Neuron (in vitro differentiated cells): ENCODE measurements around the gene MPZ.

ENCODE experiments used
- H2AFZ ChIP-seq: one replicate; pipeline ENCODE4 v1.6.1; 2013; ENCODE audit warnings: low read depth, mild to moderate bottlenecking, inconsistent platforms, low read length, moderate library complexity
- H3K27me3 ChIP-seq: one replicate; pipeline ENCODE4 v1.6.1; 2013; ENCODE audit warnings: low read length; ENCODE audit not compliant: insufficient read depth
- H3K36me3 ChIP-seq: one replicate; pipeline ENCODE4 v1.6.1; 2013; ENCODE audit warnings: low read length; ENCODE audit not compliant: insufficient read depth
- H3K4me1 ChIP-seq: one replicate; pipeline ENCODE4 v1.6.1; 2013; ENCODE audit warnings: low read length; ENCODE audit not compliant: insufficient read depth
- H3K4me3 ChIP-seq: 2 replicates; pipeline ENCODE4 v1.5.1; 2013; ENCODE audit warnings: mild to moderate bottlenecking, low read length, moderate library complexity
- H3K9me3 ChIP-seq: one replicate; pipeline ENCODE4 v1.6.1; 2013; ENCODE audit warnings: low read length

MPZ gene

GRCh38 chr1:161285521-161285920 is 24.2 kb downstream of the MPZ start:
- no peak overlapping the region for H3K4me3 ChIP-seq
- H2AFZ ChIP-seq = no peak overlapping the region
- peaks cover 3% of the 10 kb centered on the region for H3K4me1 ChIP-seq
- H3K36me3 ChIP-seq = no peaks in the 10 kb centered on the region
- peaks cover 13% of the 10 kb centered on the region for H3K27me3 ChIP-seq
- no peaks in the 10 kb centered on the region for H3K9me3 ChIP-seq

- no peak overlapping the region for H2AFZ ChIP-seq
- H3K27me3 ChIP-seq = peaks cover 17% of the 10 kb centered on the region
- no peaks in the 10 kb centered on the region for H3K36me3 ChIP-seq
- H3K4me3 ChIP-seq = no peak overlapping the region
- no peaks in the 10 kb centered on the region for H3K9me3 ChIP-seq
- peaks cover 3% of the 10 kb centered on the region for H3K4me1 ChIP-seq
Measured at GRCh38 chr1:161285113-161285512, 24.7 kb downstream of the MPZ start.

- Histone ChIP-seq H3K4me3 (no peak overlapping the region), H3K4me1 (peaks cover 3% of the 10 kb centered on the region), H3K36me3 (no peaks in the 10 kb centered on the region)
Measured at GRCh38 chr1:161282991-161283390, 26.8 kb downstream of the MPZ start.

GRCh38 chr1:161274874-161275273 is 34.9 kb downstream of the MPZ start:
- Histone ChIP-seq H2AFZ (no peak overlapping the region), H3K9me3 (no peaks in the 10 kb centered on the region)

More at GRCh38 chr1:161282991-161283390, 26.8 kb downstream of the MPZ start:
- Histone ChIP-seq H2AFZ (no peak overlapping the region), H3K27me3 (peaks cover 17% of the 10 kb centered on the region), H3K9me3 (no peaks in the 10 kb centered on the region)

DNA sequence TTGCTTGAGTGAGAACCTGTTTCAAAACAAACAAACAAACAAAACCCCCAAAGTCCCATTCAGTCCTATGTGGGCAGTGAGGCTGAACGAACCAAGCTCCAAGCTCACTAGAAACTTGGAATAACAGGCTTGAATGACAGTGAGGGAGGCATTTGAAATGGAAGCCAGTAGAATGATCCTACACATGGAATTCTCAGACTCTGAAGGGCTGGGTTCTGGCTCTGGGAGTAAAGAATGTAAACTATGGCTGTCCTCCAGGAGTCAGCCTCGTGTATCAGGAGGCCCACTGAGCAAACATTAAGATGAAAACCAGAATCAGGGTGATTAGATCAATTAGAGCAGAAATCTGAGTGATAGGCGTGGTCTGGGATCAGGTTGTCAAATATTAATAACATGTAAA is 36.4 kb downstream of the MPZ start:
- no peaks in the 10 kb centered on the region for H3K9me3 ChIP-seq
- no peak overlapping the region for H2AFZ ChIP-seq
- peaks cover 10% of the 10 kb centered on the region for H3K27me3 ChIP-seq
- no peaks in the 10 kb centered on the region for H3K4me1 ChIP-seq
- H3K4me3 ChIP-seq = no peak overlapping the region
- no peaks in the 10 kb centered on the region for H3K36me3 ChIP-seq

More at GRCh38 chr1:161274874-161275273, 34.9 kb downstream of the MPZ start:
- no peaks in the 10 kb centered on the region for H3K36me3 ChIP-seq
- no peak overlapping the region for H3K4me3 ChIP-seq
- H3K27me3 ChIP-seq = peaks cover 10% of the 10 kb centered on the region
- H3K4me1 ChIP-seq = no peaks in the 10 kb centered on the region

DNA sequence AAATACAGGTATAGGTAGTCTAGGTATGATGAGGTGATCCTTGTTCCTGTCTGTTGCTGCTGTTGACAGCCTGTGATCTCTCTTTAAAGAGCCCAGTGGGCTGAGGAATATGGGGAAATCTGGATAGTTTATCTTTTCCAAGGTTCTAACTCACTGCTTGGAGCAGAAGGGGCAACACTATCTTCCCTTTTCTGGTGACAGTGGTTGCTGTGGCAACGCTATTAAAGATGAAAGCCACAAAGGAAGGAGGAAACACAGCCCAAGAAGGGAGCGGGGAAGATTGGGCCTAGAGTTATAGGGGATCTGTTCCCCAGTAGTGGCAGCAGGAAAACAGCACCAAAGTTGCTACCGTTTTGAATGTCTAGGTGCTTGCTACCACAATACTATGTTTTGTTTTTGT is 42.4 kb downstream of the MPZ start:
- Histone ChIP-seq H3K4me3 (no peak overlapping the region), H3K4me1 (peaks cover 3% of the 10 kb centered on the region), H2AFZ (no peak overlapping the region), H3K27me3 (peaks cover 5% of the 10 kb centered on the region), H3K36me3 (no peaks in the 10 kb centered on the region), H3K9me3 (peaks cover 2% of the 10 kb centered on the region)

- no peak overlapping the region for H3K4me3 ChIP-seq
- peaks cover 2% of the 10 kb centered on the region for H3K9me3 ChIP-seq
- H3K4me1 ChIP-seq = peaks cover 3% of the 10 kb centered on the region
- no peak overlapping the region for H2AFZ ChIP-seq
- peaks cover 6% of the 10 kb centered on the region for H3K27me3 ChIP-seq
- no peaks in the 10 kb centered on the region for H3K36me3 ChIP-seq
Measured at GRCh38 chr1:161266836-161267235, 42.9 kb downstream of the MPZ start.

DNA sequence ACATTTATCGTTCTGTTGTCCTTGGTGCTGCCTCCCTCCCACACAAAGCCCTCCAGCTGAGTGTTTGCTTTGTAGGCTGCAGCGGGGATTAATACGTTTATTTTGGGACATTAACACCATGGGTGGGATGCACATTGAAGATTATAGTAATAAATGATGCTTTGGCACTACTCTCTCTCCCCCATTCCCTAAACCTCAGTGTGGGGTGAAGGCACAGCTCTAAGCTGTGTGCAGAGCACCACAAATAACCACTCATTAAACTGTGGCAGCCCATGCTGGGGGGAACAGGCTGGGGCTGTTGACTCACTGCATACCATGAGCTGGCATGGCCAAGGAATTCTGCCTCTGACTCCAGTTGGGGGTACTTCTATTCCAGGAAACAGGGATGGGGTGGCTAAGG is 43.6 kb downstream of the MPZ start:
- Histone ChIP-seq H3K36me3 (no peaks in the 10 kb centered on the region), H3K9me3 (peaks cover 2% of the 10 kb centered on the region), H3K4me1 (peaks cover 4% of the 10 kb centered on the region), H3K4me3 (no peak overlapping the region), H3K27me3 (peaks cover 12% of the 10 kb centered on the region), H2AFZ (no peak overlapping the region)

DNA sequence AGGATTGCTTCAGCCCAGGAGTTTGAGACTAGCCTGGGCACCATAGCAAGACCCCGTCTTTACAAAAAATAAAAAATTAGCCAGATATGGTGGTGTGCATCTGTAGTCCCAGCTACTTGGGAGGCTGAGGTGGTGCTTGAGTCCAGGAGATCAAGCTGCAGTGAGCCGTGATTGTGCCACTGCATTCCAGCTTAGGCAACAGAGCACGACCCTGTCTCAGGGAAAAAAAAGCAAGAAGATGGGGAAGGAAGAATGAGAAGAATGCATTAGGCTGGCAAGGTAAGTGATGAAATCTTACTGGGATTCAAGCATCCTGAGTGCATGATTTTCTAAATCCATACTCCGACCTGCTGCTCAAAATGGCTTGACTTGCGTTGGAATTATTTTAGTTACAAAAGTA is 44.5 kb downstream of the MPZ start:
- H3K4me3 ChIP-seq = no peak overlapping the region
- H3K36me3 ChIP-seq = no peaks in the 10 kb centered on the region
- peaks cover 4% of the 10 kb centered on the region for H3K4me1 ChIP-seq
- no peak overlapping the region for H2AFZ ChIP-seq
- peaks cover 2% of the 10 kb centered on the region for H3K9me3 ChIP-seq
- H3K27me3 ChIP-seq = peaks cover 21% of the 10 kb centered on the region

DNA sequence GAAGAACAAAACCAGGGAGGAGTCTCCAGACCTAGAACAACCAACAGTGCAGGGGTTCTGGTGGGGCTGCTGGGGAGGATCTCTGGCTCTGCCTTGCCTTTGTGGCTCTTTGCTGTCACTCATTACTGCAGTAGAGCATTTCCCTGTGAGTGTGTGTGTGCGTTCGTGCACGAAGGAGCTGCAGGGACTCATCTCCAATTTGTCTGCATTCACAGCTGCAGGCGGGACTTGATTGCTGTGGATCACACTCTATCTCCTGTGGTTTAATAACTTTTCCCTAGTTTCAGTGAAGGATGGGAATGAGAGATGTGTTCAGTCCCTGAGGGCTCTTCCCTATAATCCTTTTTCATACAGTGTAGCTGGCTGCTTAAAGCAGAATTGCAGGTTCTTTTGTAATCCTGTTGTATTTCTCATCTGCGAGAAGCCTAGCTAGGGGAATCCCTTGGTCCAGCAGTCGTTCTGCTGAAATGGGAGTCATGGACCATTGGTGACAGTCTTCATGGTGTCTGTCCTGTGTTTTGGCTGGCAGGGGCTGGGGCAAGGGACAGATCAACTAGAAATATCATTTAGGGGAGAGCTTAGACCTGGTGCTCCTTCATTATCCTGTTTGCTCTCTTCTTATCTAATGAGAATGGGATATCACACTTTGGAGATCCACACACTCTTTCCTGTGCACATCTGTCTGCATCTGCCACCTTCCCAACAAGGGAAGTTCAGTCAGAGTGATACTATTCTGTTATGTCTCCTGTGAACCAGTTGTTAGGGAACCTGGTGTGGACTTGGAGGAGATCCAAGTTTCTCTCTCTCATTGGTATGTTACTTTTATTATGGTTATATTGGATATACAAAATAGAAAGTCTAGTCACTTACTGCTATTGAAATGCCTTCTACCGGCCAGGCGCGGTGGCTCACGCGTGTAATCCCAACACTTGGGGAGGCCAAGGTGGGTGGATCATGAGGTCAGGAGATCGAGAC is 48.2 kb downstream of the MPZ start:
- H3K9me3 ChIP-seq = peaks cover 9% of the 10 kb centered on the region
- peaks cover 45% of the 10 kb centered on the region for H3K27me3 ChIP-seq
- no peak overlapping the region for H3K4me3 ChIP-seq
- H2AFZ ChIP-seq = no peak overlapping the region
- H3K36me3 ChIP-seq = no peaks in the 10 kb centered on the region
- H3K4me1 ChIP-seq = peaks cover 4% of the 10 kb centered on the region

DNA sequence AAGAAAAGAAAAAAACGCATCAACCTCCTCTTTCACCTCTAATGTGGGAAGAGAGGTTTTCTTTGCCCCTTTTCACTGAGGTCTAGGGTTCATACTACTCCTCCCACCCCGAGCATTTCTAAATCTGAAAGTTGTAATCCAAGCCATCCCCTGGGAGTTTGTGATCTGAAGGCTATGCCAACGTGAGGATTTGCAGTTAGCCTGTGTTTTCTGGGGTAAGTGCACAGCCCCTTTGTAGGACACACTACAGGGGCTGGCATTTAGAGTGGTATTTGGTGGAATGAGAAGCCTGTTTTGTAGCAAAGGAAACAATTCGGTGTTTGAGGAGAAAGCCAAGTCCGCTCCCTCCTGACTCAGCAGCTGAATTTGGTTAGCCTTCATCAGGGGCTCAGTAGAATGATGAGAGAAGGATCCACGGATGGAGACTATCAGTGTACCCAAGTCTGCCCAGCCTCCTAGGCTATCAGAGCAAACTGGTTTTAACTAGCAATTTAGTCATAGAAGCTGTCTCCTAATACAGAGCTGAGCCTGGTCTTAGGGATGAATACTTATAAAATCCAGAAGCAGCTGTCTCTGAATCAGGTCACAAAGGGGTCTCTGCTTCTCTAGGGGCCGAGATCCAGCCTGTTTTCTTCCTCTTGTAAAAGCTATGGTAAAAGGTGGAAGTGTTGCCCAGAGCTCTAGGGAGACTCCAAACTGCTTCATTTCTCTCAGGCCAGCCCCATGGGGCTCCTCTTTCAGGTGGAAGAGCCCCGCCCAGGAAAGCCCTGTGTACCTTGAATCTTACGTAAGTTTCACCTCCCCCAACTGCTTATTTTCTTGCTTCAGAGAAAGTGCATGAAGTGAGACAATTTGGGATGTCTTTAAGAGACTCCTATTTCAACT is 49.1 kb downstream of the MPZ start:
- Histone ChIP-seq H3K4me3 (no peak overlapping the region), H3K36me3 (no peaks in the 10 kb centered on the region), H3K9me3 (peaks cover 9% of the 10 kb centered on the region), H2AFZ (no peak overlapping the region), H3K4me1 (peaks cover 4% of the 10 kb centered on the region), H3K27me3 (peaks cover 41% of the 10 kb centered on the region)

DNA sequence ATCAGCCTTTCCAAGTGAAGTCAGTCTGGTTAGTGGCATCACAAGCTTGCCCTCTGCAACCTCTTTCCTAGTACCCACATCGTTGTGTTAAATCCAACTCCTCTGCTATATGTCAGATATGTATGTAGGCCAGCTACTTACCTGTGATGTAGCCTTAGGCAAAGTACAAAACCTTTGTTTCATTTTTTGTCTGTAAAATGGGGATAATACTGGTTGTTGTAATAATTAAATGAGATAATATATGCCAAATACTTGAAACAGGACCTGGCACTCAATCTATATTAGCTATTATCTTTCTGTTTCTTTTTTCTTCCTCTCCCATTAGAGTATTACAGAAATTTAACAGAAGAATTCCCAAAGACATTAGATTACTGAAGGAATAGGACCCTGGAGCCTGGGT is 50.0 kb downstream of the MPZ start:
- H3K27me3 ChIP-seq = peaks cover 41% of the 10 kb centered on the region
- no peak overlapping the region for H2AFZ ChIP-seq
- peaks cover 4% of the 10 kb centered on the region for H3K4me1 ChIP-seq
- no peak overlapping the region for H3K4me3 ChIP-seq
- H3K36me3 ChIP-seq = no peaks in the 10 kb centered on the region
- H3K9me3 ChIP-seq = peaks cover 7% of the 10 kb centered on the region

DNA sequence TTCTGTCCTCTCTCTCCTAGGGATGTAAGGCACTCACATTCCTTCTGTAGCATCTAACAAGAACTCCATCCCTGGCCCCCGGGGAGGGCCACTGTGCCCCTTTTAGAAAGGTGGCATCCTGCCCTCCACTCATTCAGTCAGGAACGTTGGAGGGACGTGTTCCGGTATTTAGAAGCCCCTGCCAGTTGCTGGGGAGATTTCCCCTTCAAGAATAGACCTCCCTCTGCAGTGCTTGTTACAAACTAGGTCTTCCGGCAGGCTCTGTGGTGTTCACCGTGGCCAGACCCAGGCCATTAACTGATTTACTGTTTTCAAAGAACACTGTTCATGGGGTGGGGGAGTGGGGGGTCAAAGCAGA is 50.4 kb downstream of the MPZ start:
- Histone ChIP-seq H3K36me3 (no peaks in the 10 kb centered on the region), H3K9me3 (peaks cover 7% of the 10 kb centered on the region), H2AFZ (no peak overlapping the region), H3K27me3 (peaks cover 41% of the 10 kb centered on the region), H3K4me3 (no peak overlapping the region), H3K4me1 (peaks cover 4% of the 10 kb centered on the region)
